Measurements from ENCODE around the gene NFATC2. TPM values are rescaled to one million over a fixed set of nuclear protein-coding genes. Genes with fewer than 3 reads are reported as not detected.

The NFATC2 gene
- total RNA-seq, 4 donors from 2014 or later: 4.1 to 51.5 (median 8.7) TPM

GRCh38 chr20:51514249-51514648 lies 28.3 kb downstream of the NFATC2 start:
- no peak for DNase-seq (ENCODE audit: low spot score)
- no peak for ATAC-seq (ENCODE audit: low FRiP score)
- no peak for TF ChIP-seq CTCF (IDR thresholded peaks at IDR 0.05)

- no peak for ATAC-seq (ENCODE audit: low FRiP score)
- no peak for DNase-seq (ENCODE audit: low spot score)
- TF ChIP-seq CTCF (IDR thresholded peaks at IDR 0.05): no peak
These were observed 29.0 kb downstream of the NFATC2 start for GRCh38 chr20:51513545-51513944.

- DNase-seq (ENCODE audit: low spot score) (no peak), ATAC-seq (ENCODE audit: low FRiP score) (no peak)
- TF ChIP-seq CTCF (IDR thresholded peaks at IDR 0.05): no peak
These were observed 29.9 kb downstream of the NFATC2 start for GRCh38 chr20:51512645-51513044.

GRCh38 chr20:51511861-51512619 lies 30.5 kb downstream of the NFATC2 start:
- DNase-seq (ENCODE audit: low spot score) (no peak), ATAC-seq (ENCODE audit: low FRiP score) (no peak)
- no peak for TF ChIP-seq CTCF (IDR thresholded peaks at IDR 0.05)

GRCh38 chr20:51510936-51511605 lies 31.4 kb downstream of the NFATC2 start:
- DNase-seq (ENCODE audit: low spot score): no peak
- no peak for TF ChIP-seq CTCF (IDR thresholded peaks at IDR 0.05)

GRCh38 chr20:51510169-51510568 lies 32.4 kb downstream of the NFATC2 start:
- DNase-seq (ENCODE audit: low spot score): no peak
- TF ChIP-seq CTCF (IDR thresholded peaks at IDR 0.05): no peak
- ATAC-seq (ENCODE audit: low FRiP score): no peak

More at GRCh38 chr20:51510936-51511605, 31.4 kb downstream of the NFATC2 start:
- no peak for ATAC-seq (ENCODE audit: low FRiP score)

GRCh38 chr20:51509208-51509607 lies 33.3 kb downstream of the NFATC2 start:
- DNase-seq (ENCODE audit: low spot score): no peak
- TF ChIP-seq CTCF (IDR thresholded peaks at IDR 0.05): no peak
- ATAC-seq (ENCODE audit: low FRiP score): no peak

Data from omental fat pad (tissue), 4 donors.